Endodermal cell (in vitro differentiated cells): ENCODE results near the gene CLEC16A. TPM values are rescaled to one million over a fixed set of nuclear protein-coding genes. Genes with fewer than 3 reads are reported as not detected.

Experiments
- DNase-seq: peaks from one replicate; pipeline ENCODE4 v3.0.0-alpha.2; 2017
- H3K27ac ChIP-seq: 2 replicates; pipeline ENCODE4 v1.5.1; 2013; ENCODE audit warnings: mild to moderate bottlenecking, low read depth, low read length, moderate library complexity
- H3K27me3 ChIP-seq: 2 replicates; pipeline ENCODE4 v1.6.1; 2013; ENCODE audit warnings: mild to moderate bottlenecking, low read length, moderate library complexity; ENCODE audit not compliant: insufficient read depth, control insufficient read depth, poor library complexity, severe bottlenecking
- H3K36me3 ChIP-seq: 2 replicates; pipeline ENCODE4 v1.7.0; 2013; ENCODE audit warnings: mild to moderate bottlenecking, low read length, moderate library complexity; ENCODE audit not compliant: control insufficient read depth, insufficient read depth
- H3K4me1 ChIP-seq: one replicate; pipeline ENCODE4 v1.7.0; 2013; ENCODE audit warnings: low read length; ENCODE audit not compliant: control insufficient read depth, insufficient read depth
- H3K4me3 ChIP-seq: 2 replicates; pipeline ENCODE4 v1.5.1; 2013; ENCODE audit warnings: mild to moderate bottlenecking, low read length, moderate library complexity
- H3K9ac ChIP-seq: 2 replicates; pipeline ENCODE4 v1.6.1; 2013; ENCODE audit warnings: mild to moderate bottlenecking, low read length, moderate library complexity; ENCODE audit not compliant: poor library complexity, severe bottlenecking; ENCODE audit errors: extremely low read depth
- H3K9me3 ChIP-seq: 2 replicates; pipeline ENCODE4 v1.6.1; 2013; ENCODE audit warnings: mild to moderate bottlenecking, low read length, moderate library complexity; ENCODE audit not compliant: control insufficient read depth
- H3K27ac Mint-ChIP-seq: 2 replicates; pipeline ENCODE4 v1.8.0; 2020; ENCODE audit warnings: mixed read lengths
- H3K27me3 Mint-ChIP-seq: 2 replicates; pipeline ENCODE4 v1.8.0; 2021; ENCODE audit warnings: mild to moderate bottlenecking, mixed read lengths; ENCODE audit not compliant: insufficient read depth
- H3K36me3 Mint-ChIP-seq: 2 replicates; pipeline ENCODE4 v1.8.0; 2020; ENCODE audit warnings: low read depth, mixed read lengths
- H3K4me1 Mint-ChIP-seq: 2 replicates; pipeline ENCODE4 v1.8.0; 2020; ENCODE audit warnings: mixed read lengths
- H3K4me3 Mint-ChIP-seq: 2 replicates; pipeline ENCODE4 v1.8.0; 2020; ENCODE audit warnings: mild to moderate bottlenecking, moderate library complexity, mixed read lengths
- H3K9me3 Mint-ChIP-seq: 2 replicates; pipeline ENCODE4 v1.8.0; 2020; ENCODE audit warnings: mild to moderate bottlenecking, mixed read lengths
- CTCF ChIP-seq: fragments of 200-600 bp; sonication (generic); conservative IDR thresholded peaks from 2 replicates; pipeline ENCODE4 v1.5.0; 2021; ENCODE audit warnings: antibody characterized with exemption, mild to moderate bottlenecking
- WGBS, 2 experiments: methylation state at CpG; one replicate each; pipeline versions ENCODE4 v1.1.5 to v1.1.7; 2013; ENCODE audit warnings: missing lambda C conversion rate in 2 of 2, mixed read lengths in 1 of 2; ENCODE audit not compliant: insufficient coverage in 1 of 2, insufficient read length in 1 of 2; 5-methylcytosine and 5-hydroxymethylcytosine counted together
- total RNA-seq, 2 donors: library from RNA; stranded (reverse); fragmentation: NEBNext Ultra II Directional in 1 of 2; extraction: Animal tissue kit (Norgen Biotek cat#: 25700) in 1 of 2; gene quantifications; 2 replicates in 1 of 2; 3 replicates in 1 of 2; pipeline ENCODE4 v1.2.1, GENCODE V29; 2021

CLEC16A gene
- total RNA-seq, 2 donors from 2014 or later: 19.5 to 28.3 TPM

GRCh38 chr16:11087691-11088073 lies 143.3 kb downstream of the CLEC16A start:
- no peak for TF ChIP-seq CTCF
- no peaks in the 10 kb centered on the region for H3K9me3 ChIP-seq
- H3K4me3 Mint-ChIP-seq: no peak overlapping the region
- H3K9ac ChIP-seq: peak overlapping the region; percentile 20
- H3K27ac Mint-ChIP-seq: peak overlapping the region; percentile 26
- 87 to 90% methylated on average over 6 of the region's 6 CpGs for WGBS, 2 experiments
- H3K27me3 ChIP-seq: no peaks in the 10 kb centered on the region
- H3K4me3 ChIP-seq: no peak overlapping the region
- H3K36me3 Mint-ChIP-seq: peaks cover 4% of the 10 kb centered on the region
- peaks cover 9% of the 10 kb centered on the region for H3K36me3 ChIP-seq
- H3K4me1 Mint-ChIP-seq: peaks cover 13% of the 10 kb centered on the region
- peak; percentile 78 for DNase-seq
- H3K4me1 ChIP-seq: no peaks in the 10 kb centered on the region
- no peaks in the 10 kb centered on the region for H3K27me3 Mint-ChIP-seq
- no peak overlapping the region for H3K27ac ChIP-seq
- H3K9me3 Mint-ChIP-seq: no peaks in the 10 kb centered on the region

- Mint-ChIP-seq H3K27me3 (no peaks in the 10 kb centered on the region), H3K36me3 (peaks cover 4% of the 10 kb centered on the region), H3K27ac (peak overlapping the region; percentile 26), H3K4me3 (no peak overlapping the region), H3K9me3 (no peaks in the 10 kb centered on the region), H3K4me1 (peaks cover 13% of the 10 kb centered on the region)
- H3K27ac ChIP-seq: no peak overlapping the region
- H3K27me3 ChIP-seq: no peaks in the 10 kb centered on the region
- H3K36me3 ChIP-seq: peaks cover 9% of the 10 kb centered on the region
- H3K4me1 ChIP-seq: no peaks in the 10 kb centered on the region
- 95% methylated on average over 11 of the region's 11 CpGs for WGBS, 2 experiments
- no peaks in the 10 kb centered on the region for H3K9me3 ChIP-seq
- no peak overlapping the region for H3K4me3 ChIP-seq
- H3K9ac ChIP-seq: no peak overlapping the region
- DNase-seq: no peak
- TF ChIP-seq CTCF: no peak
These were observed 143.8 kb downstream of the CLEC16A start for GRCh38 chr16:11088074-11088730.

DNA sequence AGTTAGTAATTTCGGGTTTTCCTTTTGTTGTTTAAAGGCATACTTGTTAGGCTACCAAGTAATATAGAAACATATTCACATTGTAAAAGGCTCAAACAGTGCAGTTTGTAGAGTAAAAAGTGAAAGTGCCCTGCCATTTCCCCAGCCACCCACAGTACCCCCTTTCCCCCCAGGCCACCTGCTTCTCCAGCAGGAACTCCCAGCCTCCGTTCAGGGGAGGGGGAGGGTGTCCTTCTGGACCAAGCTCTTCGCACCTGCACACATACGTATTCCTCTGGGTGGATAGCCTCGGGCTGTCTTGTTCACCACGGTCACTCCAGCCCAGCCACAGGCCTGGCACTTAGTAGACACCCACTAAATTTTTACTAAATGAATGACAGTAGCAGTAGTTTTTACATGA lies 144.5 kb downstream of the CLEC16A start:
- Histone ChIP-seq H3K9ac (no peak overlapping the region), H3K27ac (no peak overlapping the region), H3K9me3 (no peaks in the 10 kb centered on the region), H3K36me3 (peaks cover 9% of the 10 kb centered on the region), H3K27me3 (no peaks in the 10 kb centered on the region), H3K4me3 (no peak overlapping the region), H3K4me1 (no peaks in the 10 kb centered on the region)
- Mint-ChIP-seq H3K27ac (no peak overlapping the region), H3K9me3 (no peaks in the 10 kb centered on the region), H3K27me3 (no peaks in the 10 kb centered on the region), H3K36me3 (peaks cover 4% of the 10 kb centered on the region), H3K4me3 (no peak overlapping the region), H3K4me1 (peaks cover 13% of the 10 kb centered on the region)
- 91 to 100% methylated on average over 2 to 6 of the region's 6 CpGs for WGBS, 2 experiments
- no peak for DNase-seq
- no peak for TF ChIP-seq CTCF
